ENCODE measurements around the gene LDB1.

Gene LDB1, protein sequence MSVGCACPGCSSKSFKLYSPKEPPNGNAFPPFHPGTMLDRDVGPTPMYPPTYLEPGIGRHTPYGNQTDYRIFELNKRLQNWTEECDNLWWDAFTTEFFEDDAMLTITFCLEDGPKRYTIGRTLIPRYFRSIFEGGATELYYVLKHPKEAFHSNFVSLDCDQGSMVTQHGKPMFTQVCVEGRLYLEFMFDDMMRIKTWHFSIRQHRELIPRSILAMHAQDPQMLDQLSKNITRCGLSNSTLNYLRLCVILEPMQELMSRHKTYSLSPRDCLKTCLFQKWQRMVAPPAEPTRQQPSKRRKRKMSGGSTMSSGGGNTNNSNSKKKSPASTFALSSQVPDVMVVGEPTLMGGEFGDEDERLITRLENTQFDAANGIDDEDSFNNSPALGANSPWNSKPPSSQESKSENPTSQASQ

DNA sequence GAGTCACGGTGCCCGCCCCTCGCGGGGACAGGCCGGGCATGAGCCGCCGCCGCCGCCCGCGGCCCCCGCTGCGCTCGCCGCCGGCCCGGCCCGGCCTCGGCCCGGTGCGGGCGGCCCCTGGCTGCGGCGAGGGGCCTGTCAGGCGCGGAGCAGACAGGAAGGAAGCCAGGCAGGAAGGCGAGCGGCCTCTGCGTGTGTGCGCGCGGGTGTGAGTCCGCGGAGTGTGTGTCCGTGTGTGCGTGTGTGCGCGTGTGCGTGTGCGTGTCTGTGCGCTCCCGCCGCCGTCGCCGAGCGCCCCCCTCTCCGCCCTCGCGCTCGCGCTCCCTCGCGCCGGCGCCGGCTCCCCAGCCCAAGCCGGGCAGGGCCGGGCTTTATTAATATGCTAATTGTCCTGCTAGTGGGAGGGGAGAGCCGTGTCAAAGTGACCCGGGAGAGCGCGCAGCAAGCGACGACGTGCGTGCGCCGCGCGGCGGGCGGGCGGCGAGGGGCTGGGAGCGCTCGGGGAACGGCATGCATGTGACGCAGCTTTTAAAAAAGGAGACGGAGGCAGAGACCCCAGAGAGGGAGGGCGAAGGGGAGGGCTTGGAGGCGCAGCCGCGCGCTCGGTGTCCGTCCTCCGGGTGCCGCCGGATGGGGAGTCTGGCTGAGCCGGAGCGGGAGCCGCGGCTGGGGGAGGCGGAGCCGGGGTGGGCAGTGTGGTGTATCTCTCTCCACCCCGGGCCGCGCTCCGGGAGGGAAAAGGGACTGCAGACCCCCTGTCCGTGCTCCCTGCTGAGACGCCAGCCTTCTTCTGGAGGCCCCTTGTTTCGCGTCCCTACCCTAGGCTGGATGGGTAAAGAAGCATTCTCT, at the start of gene LDB1:
TSS of gene LDB1 (minus strand) at position 227 of the 849 bp plus-strand sequence. CDS start 258 bp downstream, outside the sequence.
- H3K4me3 ChIP-seq (ENCODE audit: low read length), result peak within 1 kb of the TSS; percentile 88
- peak; percentile 79 for DNase-seq (ENCODE audit: low read depth)
- TF ChIP-seq, protein P1, sequence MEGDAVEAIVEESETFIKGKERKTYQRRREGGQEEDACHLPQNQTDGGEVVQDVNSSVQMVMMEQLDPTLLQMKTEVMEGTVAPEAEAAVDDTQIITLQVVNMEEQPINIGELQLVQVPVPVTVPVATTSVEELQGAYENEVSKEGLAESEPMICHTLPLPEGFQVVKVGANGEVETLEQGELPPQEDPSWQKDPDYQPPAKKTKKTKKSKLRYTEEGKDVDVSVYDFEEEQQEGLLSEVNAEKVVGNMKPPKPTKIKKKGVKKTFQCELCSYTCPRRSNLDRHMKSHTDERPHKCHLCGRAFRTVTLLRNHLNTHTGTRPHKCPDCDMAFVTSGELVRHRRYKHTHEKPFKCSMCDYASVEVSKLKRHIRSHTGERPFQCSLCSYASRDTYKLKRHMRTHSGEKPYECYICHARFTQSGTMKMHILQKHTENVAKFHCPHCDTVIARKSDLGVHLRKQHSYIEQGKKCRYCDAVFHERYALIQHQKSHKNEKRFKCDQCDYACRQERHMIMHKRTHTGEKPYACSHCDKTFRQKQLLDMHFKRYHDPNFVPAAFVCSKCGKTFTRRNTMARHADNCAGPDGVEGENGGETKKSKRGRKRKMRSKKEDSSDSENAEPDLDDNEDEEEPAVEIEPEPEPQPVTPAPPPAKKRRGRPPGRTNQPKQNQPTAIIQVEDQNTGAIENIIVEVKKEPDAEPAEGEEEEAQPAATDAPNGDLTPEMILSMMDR (conservative IDR thresholded peaks at IDR 0.05; ENCODE audit: low read length), result no peak

DNA sequence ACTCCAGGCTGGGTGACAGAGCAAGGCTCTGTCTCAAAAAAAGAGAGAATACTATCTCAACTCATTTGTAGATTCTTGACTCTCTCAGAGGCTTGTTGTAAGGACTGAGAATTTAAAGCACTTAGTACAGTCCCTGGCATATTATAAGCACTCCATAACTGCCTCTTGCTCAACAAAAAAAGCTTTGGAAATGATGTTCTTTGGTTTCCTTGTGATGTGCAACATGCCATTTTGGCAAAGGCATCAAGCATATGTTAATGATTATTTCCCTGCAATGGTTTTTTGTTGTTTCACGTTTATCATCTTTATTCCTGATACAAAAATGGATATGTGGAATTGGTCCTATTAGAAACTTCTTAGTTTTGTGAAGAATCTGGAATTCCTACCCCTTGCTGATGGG, 47.7 kb upstream of the LDB1 start:
- TF ChIP-seq, protein P1 (conservative IDR thresholded peaks at IDR 0.05; ENCODE audit: low read length), result no peak
- DNase-seq (ENCODE audit: low read depth), result peak; percentile 90
- no peak overlapping the region for H3K4me3 ChIP-seq (ENCODE audit: low read length)

DNA sequence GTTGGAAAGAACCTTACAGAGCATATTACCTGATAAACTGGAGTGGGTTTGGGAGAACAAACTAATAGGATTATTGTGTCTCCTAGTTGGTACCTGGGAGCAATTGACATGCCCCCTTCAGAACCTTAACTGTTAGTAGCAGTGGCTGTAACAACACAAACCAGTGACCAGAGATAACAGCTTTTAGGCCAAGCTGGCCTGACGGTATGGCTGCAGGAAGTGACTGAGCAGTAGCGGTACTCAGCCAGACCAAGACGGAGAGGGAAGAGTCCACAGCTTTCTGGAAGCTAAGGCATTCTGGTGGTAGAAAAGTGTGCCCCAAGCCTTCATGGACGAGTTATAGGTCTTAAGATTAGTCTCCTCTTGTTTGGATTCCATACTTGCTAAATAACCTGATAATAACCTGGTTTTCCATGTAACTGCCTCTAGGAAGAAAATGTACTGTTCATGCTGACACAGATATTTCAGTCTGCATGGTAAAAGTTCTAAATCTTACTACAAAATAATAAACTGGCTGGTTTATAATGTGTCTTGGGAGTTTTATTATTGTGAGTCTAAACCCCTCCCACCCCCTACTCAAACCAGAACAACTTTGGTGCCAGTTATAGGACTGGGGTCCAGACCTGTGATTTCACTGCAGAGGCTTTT, 43.3 kb upstream of the LDB1 start:
- TF ChIP-seq, protein P1 (conservative IDR thresholded peaks at IDR 0.05; ENCODE audit: low read length), result no peak
- no peak overlapping the region for H3K4me3 ChIP-seq (ENCODE audit: low read length)
- no peak for DNase-seq (ENCODE audit: low read depth)

DNA sequence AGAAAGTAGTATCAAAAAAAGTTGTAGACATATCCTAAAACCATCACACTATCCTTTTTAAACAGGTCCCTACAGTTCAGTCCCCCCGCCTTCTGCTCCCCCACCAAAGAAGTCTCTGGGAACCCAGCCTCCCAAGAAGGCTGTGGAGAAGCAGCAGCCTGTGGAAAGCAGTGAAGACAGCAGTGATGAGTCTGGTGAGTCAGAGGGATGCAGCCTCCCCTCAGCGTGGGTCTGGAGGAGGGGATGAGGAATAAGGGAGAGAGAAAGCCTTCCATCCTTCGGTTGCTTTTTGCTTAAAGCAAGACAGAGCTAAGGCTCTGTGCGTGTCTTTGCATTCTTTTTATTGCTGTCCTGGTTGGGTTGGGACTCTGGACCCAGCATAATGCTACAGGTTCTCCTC, 39.7 kb upstream of the LDB1 start:
- no peak overlapping the region for H3K4me3 ChIP-seq (ENCODE audit: low read length)
- TF ChIP-seq, protein P1 (conservative IDR thresholded peaks at IDR 0.05; ENCODE audit: low read length), result no peak
- no peak for DNase-seq (ENCODE audit: low read depth)

- peak; percentile 33 for DNase-seq (ENCODE audit: low read depth)
- TF ChIP-seq, protein P1 (conservative IDR thresholded peaks at IDR 0.05; ENCODE audit: low read length), result no peak
Measured at GRCh38 chr10:102159051-102159597, 39.0 kb upstream of the LDB1 start.

GRCh38 chr10:102157224-102157623, 37.1 kb upstream of the LDB1 start:
- no peak for DNase-seq (ENCODE audit: low read depth)
- H3K4me3 ChIP-seq (ENCODE audit: low read length), result no peak overlapping the region
- TF ChIP-seq, protein P1 (conservative IDR thresholded peaks at IDR 0.05; ENCODE audit: low read length), result no peak

More at GRCh38 chr10:102159051-102159597, 39.0 kb upstream of the LDB1 start:
- H3K4me3 ChIP-seq (ENCODE audit: low read length), result no peak overlapping the region

All from AG10803 (cell line).